ENCODE data around the gene DENR.

Gene DENR

DNA sequence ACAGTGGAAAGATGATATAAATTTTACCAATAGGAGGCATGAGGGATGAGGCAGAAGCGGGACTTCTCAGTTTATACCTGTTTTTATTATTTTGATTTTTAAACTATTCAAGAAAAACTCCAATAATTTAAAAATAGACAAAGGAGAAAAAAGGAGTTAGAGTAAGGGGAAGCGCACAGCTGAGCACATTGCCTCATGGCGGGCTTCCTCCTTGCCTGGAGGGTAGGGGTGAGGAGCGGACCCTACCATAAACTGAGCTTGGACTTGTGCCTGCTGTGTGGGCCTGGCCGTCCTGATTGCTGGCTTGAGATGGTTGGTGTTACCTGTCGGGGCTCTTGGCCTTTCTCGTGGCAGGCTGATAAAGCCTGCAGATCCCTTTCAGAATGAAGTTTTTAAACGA is 67.5 kb downstream of the DENR start:
- no peak for DNase-seq (ENCODE audit: low spot score)
